AG09319 (cell line): ENCODE results near the gene SERHL2.
"Not testable (repeated sequence)": the region's sequence is repeated elsewhere in the genome, so short reads cannot be mapped to it uniquely, and the experiment has no call there.

Source experiments
- DNase-seq: peaks from one replicate; pipeline ENCODE4 v3.0.0-alpha.2; 2010; ENCODE audit warnings: low read depth; ENCODE audit errors: extremely low read depth
- CTCF ChIP-seq: IDR thresholded peaks from 2 replicates; pipeline ENCODE4 v1.5.1; 2011; ENCODE audit warnings: low read depth, mild to moderate bottlenecking, inconsistent platforms, low read length, moderate library complexity

The SERHL2 gene

DNA sequence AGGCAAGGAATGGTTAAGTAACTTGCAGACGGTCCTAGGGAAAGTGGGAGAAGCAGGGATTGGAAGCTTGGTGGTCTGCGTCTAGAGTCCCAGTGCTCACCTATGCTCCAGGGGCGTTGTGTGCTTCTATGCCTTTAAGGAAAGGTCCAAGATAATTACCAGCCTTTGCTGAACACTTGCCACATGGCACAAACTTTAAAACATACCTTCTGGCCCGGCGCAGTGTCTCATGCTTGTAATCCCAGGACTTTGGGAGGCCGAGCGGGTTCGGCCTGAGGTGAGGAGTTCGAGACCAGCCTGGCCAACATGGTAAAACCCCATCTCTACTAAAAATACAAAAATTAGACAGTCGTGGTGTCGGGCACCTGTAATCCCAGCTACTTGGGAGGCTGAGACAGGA is 58.6 kb downstream of the SERHL2 start:
- no peak for TF ChIP-seq CTCF
- no peak for DNase-seq

DNA sequence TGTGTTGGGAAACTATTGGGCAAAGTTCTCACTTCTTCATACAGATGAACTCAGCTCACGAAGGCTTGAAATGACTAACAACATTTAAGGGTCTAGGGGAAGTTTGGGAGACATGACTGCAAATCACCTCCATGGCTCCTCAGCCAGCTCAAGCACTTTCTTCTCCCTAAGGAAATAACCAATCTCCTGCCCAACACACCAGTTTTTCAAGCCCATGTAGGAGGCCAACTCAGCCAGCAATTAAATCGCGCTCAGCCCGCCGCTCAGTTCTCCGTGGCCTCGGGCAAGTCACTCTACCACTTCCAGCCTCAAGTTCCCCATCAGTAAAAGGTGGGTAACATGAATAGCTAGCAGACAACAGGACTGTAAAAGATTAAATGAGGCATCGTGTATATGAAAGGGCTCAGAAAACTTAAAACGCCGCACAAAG is 60.1 kb downstream of the SERHL2 start:
- no peak for TF ChIP-seq CTCF
- DNase-seq, result no peak

DNA sequence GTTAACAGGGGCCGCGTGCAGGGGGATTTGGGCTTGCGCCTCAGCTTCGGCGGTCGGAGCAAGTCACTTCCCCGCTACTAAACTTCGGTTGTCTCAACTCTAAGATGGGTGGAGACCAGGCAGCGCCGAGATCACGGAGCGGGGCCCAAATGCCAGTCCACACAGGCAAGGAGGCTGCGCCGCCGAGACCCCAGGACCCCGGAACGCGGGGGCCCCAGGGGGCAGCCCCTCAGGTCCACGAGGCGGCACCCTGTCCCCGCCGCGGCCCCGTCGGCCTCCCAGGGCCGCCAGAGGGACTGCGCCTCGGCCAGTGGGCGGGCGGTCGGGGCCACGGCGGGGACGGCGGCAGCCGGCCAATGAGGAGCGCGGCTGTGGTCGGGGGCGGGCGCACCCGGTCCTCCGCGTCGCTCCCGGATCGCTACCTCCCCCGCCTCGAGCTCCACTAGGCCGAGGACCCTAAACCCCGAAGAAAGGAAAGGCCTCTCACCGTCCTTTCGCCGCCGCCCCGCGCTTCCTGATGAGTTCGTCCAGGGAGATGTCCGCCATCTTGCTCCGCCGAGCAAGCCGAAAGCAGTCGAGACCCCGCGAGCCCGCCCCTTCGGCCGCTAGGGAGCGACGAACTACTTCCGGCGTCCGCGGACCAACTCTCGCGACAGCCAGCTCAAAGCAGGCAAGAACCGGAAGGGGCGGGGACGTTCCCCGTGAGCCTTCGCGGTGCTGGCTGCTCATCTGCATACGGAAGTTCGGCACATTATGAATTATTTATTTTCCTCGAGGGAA is 60.7 kb downstream of the SERHL2 start, which contains the start of gene POLDIP3:
Gene POLDIP3, minus strand, starts transcription at position 572 of the 780 bp plus-strand sequence. Its CDS starts 26 bp downstream, at position 546.
- peak; percentile 26 for TF ChIP-seq CTCF

DNA sequence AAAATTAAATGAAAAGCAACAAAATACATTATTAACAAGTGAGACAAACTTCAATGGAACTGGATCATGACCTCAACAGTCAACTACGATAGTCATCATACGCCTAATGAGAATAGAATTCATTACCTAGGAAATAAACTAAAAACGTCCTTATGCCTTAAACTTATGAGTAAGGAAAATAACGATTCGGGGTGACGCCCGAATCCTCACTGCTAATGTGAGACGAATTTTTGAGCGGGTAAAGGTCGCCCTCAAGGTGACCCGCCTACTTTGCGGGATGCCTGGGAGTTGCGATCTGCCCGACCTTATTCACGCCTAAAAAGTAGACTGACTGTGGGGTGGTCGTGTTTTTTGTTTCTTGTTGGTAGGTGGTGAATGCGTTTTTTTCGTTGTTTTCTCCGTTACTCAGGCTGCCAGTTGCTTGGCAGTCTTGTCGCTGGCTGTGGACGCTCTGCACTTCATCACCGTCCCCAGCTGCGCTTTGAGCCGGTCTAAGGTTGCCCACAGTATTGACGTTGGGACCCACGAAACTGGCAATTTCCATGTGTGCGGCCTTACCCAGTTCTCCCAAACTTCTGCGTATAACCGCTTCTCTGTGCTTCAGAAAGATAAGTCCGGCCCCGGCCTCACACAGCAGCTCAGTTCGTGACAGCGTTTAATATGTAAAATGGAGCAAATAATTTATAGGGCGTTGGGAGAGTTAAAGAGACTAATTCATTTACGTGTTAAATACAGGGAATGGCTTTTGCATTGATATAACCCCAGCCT is 61.5 kb downstream of the SERHL2 start:
- DNase-seq, result peak; percentile 96
- no peak for TF ChIP-seq CTCF

More for the DNA sequence above, 60.7 kb downstream of the SERHL2 start, which contains the start of gene POLDIP3:
- DNase-seq, result peak; percentile 98

GRCh38 chr22:42615860-42616175 is 62.1 kb downstream of the SERHL2 start:
- not testable (repeated sequence) for DNase-seq

GRCh38 chr22:42617155-42617983 is 63.6 kb downstream of the SERHL2 start:
- no peak for TF ChIP-seq CTCF
- no peak for DNase-seq

GRCh38 chr22:42619261-42620063 is 65.7 kb downstream of the SERHL2 start:
- no peak for TF ChIP-seq CTCF
- DNase-seq, result no peak
